GM18907 (cell line): ENCODE results near the gene PCDHGA3.
"Not testable (repeated sequence)": the region's sequence is repeated elsewhere in the genome, so short reads cannot be mapped to it uniquely, and the experiment has no call there.

ENCODE experiments used
- ATAC-seq: cut with Tn5 transposase; IDR thresholded peaks from one replicate; pipeline ENCODE4 v1.9.1; 2021; ENCODE audit warnings: mild to moderate bottlenecking, moderate library complexity; ENCODE audit not compliant: unreplicated experiment

PCDHGA3 gene

GRCh38 chr5:141343242-141343952, at the start of gene PCDHGA3:
TSS of gene PCDHGA3 (plus strand) at chr5:141343829. CDS start at chr5:141344034, 205 bp downstream.
- no peak for ATAC-seq

GRCh38 chr5:141298376-141298775, 45.3 kb upstream of the PCDHGA3 start:
- ATAC-seq, result no peak

DNA sequence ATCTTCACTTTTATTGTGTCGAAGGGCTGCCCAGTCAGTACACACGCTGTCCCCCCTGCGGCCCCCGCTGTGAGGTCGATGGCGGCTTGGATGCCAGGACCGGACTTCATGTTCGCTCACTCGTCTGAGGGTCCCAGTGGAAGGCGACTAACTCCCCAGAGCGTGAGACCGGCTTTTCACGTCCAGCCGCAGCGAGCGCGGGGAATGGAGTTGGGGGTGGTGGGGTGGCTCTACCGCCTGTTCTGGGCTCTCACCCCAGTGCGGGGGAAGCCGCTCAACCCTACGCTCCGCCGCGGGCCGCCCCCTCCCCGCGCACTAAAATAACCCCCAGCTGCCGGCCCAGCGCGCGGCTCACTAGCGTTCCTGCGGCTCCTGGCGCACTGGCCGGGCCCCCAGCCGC, 39.9 kb upstream of the PCDHGA3 start, which contains the start of gene SLC25A2:
Gene SLC25A2, minus strand, starts transcription at position 294 of the 400 bp plus-strand sequence. Its CDS starts 184 bp downstream, at position 110.
- ATAC-seq, result no peak

DNA sequence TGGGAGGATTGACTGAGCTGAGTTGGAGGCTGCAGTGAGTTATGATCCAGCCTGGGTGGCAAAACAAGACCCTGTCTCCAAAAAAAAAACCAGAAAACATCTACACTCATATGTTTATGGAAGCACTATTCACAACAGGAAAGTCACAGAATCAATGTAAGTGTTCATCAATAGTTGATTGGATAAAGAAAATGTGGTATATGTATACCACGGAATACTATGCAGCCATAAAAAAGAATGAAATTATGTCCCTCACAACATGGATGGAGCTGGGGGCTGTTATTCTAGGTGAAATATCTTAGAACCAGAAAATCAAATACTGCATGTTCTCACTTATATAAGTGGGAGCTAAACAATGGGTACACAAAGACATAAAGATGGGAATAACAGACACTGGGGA, 37.0 kb upstream of the PCDHGA3 start:
- ATAC-seq, result no peak

DNA sequence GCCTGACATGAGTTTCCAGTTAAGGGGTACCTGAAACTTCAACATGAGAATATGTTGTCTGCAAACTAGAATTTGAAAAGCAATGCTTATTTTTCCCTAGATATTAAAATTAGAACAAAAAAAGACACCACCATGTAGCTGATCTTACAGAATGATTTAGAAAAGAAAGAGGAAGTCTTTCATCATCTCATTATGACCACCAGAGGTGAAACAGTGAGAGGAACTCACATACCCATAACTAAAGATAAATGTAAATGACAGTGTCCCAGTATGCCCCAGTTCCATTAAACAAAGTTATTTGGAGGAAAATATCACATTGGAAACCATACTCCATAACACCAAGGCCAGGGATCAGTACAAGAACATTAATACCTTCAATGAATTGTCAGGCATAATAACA, 29.9 kb upstream of the PCDHGA3 start:
- ATAC-seq, result no peak

GRCh38 chr5:141316963-141317362, 26.7 kb upstream of the PCDHGA3 start:
- ATAC-seq, result not testable (repeated sequence)

- no peak for ATAC-seq
These were observed 24.4 kb upstream of the PCDHGA3 start for GRCh38 chr5:141319202-141319601.

DNA sequence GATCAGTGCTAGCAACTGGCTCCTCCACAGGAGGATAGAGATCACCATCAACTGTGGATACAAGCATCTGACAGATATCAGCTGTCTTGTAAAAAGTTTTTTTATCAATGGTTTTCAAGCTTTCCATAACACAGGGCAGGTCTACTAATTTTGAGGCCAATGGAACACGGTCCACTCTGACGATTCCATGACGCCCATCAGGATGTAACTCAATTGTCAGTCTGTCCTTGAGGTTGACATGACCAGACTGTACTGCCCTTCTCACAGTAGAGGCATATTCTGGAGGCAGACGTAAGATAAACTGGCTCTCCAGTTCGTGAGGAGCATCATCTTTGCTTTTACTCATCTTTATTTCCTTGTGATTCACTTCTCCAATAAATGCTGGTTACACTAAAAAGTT, 23.9 kb upstream of the PCDHGA3 start:
- ATAC-seq, result no peak

DNA sequence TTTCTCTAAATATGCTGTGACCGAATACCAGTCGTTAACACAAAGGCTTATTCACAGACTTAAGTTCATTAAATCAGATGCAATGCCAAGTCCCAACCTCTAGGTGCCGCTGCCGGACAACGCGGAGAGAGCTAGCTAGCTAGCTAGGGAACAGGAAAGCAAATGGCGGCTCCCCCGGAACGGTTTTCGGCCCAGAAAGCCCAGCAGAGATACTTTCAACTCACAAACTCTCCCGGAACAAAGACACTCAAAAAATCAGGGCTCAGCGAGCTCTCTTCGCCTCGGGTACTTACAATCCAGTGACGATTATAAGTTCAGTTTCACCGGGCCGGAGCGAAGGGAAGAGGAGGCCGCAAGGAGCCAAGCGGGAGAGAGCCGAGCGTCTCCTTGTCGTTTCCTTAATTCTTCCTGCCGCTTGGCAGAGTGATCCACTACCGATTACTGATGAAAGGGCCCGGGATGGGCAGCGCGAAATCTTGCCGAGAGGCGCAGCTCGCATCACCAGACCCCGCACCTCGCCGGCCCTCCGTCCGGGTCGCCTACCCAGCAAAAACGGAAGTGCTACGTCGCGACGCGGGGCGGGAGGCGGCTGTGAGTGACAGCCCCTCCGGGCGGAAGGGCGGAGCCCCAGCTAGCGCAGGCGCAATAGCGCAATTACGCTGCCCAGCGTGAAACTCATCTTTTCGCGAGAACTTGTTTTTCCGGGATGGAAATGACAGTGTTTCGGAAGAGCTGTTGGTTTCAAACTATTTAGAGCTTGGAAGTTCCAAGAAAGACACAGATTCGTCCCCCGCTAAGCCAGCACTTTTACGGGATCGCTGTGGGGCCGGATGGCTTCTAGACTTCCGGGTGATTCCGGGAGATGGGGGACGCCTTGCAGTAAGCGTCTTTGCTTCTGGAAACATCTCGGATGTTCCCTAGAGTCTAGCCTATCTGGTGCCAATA, 23.1 kb upstream of the PCDHGA3 start, which contains the start of gene TAF7:
Gene TAF7, minus strand, starts transcription at position 560 of the 945 bp plus-strand sequence. CDS start 740 bp downstream, outside the sequence.
- ATAC-seq, result peak; percentile 98

DNA sequence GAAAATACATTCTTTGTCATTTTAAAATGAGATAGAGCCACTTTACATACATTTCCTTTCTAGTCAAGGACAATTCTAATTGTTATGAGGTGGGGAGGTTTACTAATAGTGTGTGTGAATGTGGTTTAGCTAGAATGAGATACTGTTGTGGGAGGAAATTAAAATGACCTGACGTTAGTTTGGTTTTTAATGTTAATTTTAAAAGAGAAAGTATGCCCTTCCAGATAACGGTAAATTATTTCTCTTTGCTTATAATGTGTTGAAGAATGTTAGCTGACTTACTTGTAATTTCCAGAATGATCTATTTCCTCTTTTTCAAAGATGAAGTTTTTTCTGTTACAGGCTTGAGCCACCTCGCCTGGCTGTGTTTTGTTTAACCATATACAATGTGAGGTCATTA, 21.4 kb upstream of the PCDHGA3 start:
- no peak for ATAC-seq

DNA sequence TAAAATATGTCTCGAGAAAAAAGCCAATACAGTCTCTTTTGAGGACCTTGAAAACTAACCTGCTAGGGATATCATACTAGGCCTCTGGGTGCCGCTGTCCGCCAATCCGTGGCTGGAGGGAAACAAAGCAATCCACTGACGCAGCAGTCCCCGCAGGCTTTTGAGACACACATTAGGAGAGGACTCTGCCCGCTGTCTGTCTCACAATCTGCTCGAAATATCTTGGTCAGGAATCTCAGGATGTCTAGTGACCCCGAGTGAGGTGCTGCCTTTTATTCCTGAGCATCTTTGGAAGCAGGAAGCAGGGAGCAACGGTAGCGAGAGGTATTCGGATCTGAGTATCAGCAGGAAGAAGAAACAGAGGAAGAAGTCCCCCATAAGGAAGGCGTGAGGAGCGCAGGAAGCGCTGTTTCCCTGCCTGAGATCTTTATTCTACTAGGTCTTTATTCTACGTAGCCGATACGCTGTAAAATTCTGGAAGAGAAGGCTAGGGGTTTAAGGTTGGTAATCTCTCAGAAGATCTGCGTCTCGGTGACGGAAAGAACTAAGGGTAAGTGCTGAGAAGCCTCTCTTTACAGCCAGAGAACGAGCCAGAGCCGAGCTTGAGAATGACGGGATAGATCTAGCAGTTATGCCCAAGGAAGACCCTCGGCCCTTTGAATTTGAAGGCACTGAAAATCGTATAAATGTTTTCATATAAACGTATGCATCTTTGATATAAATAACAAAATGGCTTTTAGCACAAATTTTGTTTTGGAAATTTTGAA, 17.4 kb upstream of the PCDHGA3 start:
- ATAC-seq, result peak; percentile 82

- no peak for ATAC-seq
These were observed 15.4 kb upstream of the PCDHGA3 start for GRCh38 chr5:141328231-141328630.

DNA sequence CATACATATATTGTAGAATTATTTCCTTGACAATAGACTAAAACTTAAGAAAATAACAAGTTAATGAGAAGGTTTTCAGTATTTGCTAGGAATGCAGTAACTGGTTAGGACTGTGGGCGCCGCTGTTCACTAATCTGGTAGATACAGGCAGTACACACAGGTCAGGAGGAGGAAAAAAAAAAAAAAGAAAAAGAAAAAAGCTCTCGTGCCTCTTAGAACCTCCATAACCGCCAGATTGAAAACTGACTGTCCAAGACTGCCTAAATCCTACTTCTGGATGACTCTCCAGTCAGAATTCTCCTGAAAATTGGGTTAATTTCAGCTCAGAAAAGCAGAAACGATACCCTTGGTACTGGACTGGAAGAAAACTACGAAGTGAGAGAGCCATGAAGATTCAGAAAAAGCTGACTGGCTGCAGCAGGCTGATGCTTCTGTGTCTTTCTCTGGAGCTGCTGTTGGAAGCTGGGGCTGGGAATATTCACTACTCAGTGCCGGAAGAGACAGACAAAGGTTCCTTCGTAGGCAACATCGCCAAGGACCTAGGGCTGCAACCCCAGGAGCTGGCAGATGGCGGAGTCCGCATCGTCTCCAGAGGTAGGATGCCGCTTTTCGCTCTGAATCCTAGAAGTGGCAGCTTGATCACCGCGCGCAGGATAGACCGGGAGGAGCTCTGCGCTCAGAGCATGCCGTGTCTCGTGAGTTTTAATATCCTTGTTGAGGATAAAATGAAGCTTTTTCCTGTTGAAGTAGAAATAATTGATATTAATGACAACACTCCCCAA, 13.1 kb upstream of the PCDHGA3 start, which contains the start of gene PCDHGA1:
Gene PCDHGA1, plus strand, starts transcription at position 216 of the 782 bp plus-strand sequence.
- ATAC-seq, result no peak

GRCh38 chr5:141332571-141332970, 11.1 kb upstream of the PCDHGA3 start:
- not testable (repeated sequence) for ATAC-seq

GRCh38 chr5:141338538-141339306, 4.9 kb upstream of the PCDHGA3 start, which contains the start of gene PCDHGA2:
TSS of gene PCDHGA2 (plus strand) at chr5:141338760.
- no peak for ATAC-seq

DNA sequence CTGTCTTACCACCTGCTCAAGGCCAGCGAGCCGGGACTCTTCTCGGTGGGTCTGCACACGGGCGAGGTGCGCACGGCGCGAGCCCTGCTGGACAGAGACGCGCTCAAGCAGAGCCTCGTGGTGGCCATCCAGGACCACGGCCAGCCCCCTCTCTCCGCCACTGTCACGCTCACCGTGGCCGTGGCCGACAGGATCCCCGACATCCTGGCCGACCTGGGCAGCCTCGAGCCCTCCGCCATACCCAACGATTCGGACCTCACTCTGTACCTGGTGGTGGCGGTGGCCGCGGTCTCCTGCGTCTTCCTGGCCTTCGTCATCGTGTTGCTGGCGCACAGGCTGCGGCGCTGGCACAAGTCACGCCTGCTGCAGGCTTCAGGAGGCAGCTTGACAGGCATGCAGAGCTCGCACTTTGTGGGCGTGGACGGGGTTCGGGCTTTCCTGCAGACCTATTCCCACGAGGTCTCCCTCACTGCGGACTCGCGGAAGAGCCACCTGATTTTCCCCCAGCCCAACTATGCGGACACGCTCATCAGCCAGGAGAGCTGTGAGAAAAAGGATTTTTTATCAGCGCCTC, 2.8 kb upstream of the PCDHGA3 start:
- not testable (repeated sequence) for ATAC-seq

DNA sequence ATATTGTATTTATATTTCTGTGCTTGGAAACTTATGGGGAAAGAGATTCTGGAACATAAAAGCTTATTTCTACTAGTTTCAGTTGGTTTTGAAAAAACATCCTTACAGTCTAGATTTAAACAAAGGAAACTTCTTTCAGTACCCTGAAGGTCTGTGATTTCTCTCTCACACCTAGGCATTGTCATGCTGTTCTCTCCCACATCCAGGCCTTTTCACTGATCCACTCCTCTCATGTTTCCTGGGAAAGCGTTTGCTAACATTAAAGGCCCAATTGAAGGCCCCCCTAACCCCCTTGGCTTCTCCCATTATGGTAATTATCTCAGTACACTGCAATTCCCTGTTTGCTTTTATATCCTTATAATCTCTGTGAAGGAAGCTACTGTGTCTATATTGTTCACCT, 856 bp upstream of the PCDHGA3 start:
- ATAC-seq, result no peak

GRCh38 chr5:141343953-141344463, 379 bp downstream of the PCDHGA3 start:
- no peak for ATAC-seq

- no peak for ATAC-seq
These were observed 1.7 kb downstream of the PCDHGA3 start for GRCh38 chr5:141345327-141345726.
